K562 (cell line): ENCODE measurements around the gene ARHGAP33. TPM values are rescaled to one million over a fixed set of nuclear protein-coding genes. Genes with fewer than 3 reads are reported as not detected.

ENCODE experiments used
- ATF3 ChIP-seq, 2 experiments: fragments of 450-650 bp in 1 of 2; sonication (generic) in 1 of 2; formaldehyde crosslinking in 1 of 2; IDR thresholded peaks in 1 of 2; conservative IDR thresholded peaks in 1 of 2; 2 replicates each; pipeline versions ENCODE4 v1.6.1 to v1.8.1; 2016 to 2023; ENCODE audit warnings: mild to moderate bottlenecking in 2 of 2, moderate library complexity in 2 of 2, inconsistent platforms in 1 of 2, missing genetic modification reagents in 1 of 2
- CEBPG ChIP-seq, 3 experiments: fragments of 200-800 bp in 1 of 3; sonication (Bioruptor generic) in 1 of 3; sonication (generic) in 1 of 3; formaldehyde crosslinking in 1 of 3; IDR thresholded peaks in 2 of 3; conservative IDR thresholded peaks in 1 of 3; 2 replicates each; pipeline versions ENCODE4 v1.6.1 to v1.8.0; 2016 to 2022; ENCODE audit warnings: missing compliant biosample characterization in 2 of 3, missing genetic modification characterization in 2 of 3, mild to moderate bottlenecking in 1 of 3, missing genetic modification reagents in 1 of 3
- CREB5 ChIP-seq: fragments of 250-450 bp; sonication (Bioruptor Pico); IDR thresholded peaks from 2 replicates; pipeline ENCODE4 v1.5.0; 2020; ENCODE audit warnings: mild to moderate bottlenecking
- CXXC5 ChIP-seq: fragments of 250-450 bp; sonication (Bioruptor Pico); IDR thresholded peaks from 2 replicates; pipeline ENCODE4 v1.8.0; 2022; ENCODE audit warnings: inconsistent platforms, mild to moderate bottlenecking, moderate library complexity
- GABPB2 ChIP-seq: fragments of 250-450 bp; sonication (Bioruptor Pico); conservative IDR thresholded peaks from 2 replicates; pipeline ENCODE4 v1.5.1; 2021; ENCODE audit warnings: mild to moderate bottlenecking
- HDGF ChIP-seq: fragments of 450-650 bp; IDR thresholded peaks from 2 replicates; pipeline ENCODE4 v1.6.1; 2016
- HSF4 ChIP-seq: fragments of 250-450 bp; sonication (Bioruptor Pico); IDR thresholded peaks from 2 replicates; pipeline ENCODE4 v2.1.2; 2022; ENCODE audit warnings: mild to moderate bottlenecking, moderate library complexity, borderline replicate concordance
- JUND ChIP-seq, 2 experiments: IDR thresholded peaks; 2 replicates in 1 of 2; 3 replicates in 1 of 2; pipeline ENCODE4 v1.6.1; 2011; ENCODE audit warnings: borderline replicate concordance in 2 of 2, low read depth in 2 of 2, low read length in 2 of 2, improper control_type of control experiment in 1 of 2, missing biosample characterization in 1 of 2, missing genetic modification characterization in 1 of 2, missing genetic modification reagents in 1 of 2
- KDM2B ChIP-seq: fragments of 250-450 bp; sonication (Bioruptor Pico); IDR thresholded peaks from 2 replicates; pipeline ENCODE4 v1.8.0; 2021; ENCODE audit warnings: mild to moderate bottlenecking, moderate library complexity
- KDM5B ChIP-seq: fragments of 200-600 bp; sonication (generic); IDR thresholded peaks from 2 replicates; pipeline ENCODE4 v1.6.1; 2012; ENCODE audit warnings: low read depth, mild to moderate bottlenecking, moderate library complexity, low read length, control low read depth, inconsistent platforms; ENCODE audit not compliant: insufficient replicate concordance
- MYNN ChIP-seq, 2 experiments: sonication (generic); formaldehyde crosslinking in 1 of 2; IDR thresholded peaks; 2 replicates each; pipeline versions ENCODE4 v1.5.0 to v1.6.1; 2016 to 2020; ENCODE audit warnings: antibody characterized with exemption in 1 of 2, missing genetic modification reagents in 1 of 2
- NFIC ChIP-seq: fragments of 450-650 bp; IDR thresholded peaks from 2 replicates; pipeline ENCODE4 v1.6.1; 2017; ENCODE audit warnings: mild to moderate bottlenecking, inconsistent platforms
- NUFIP1 ChIP-seq: fragments of 450-650 bp; IDR thresholded peaks from 2 replicates; pipeline ENCODE4 v1.6.1; 2018; ENCODE audit not compliant: partially characterized antibody
- PML ChIP-seq: IDR thresholded peaks from 2 replicates; pipeline ENCODE4 v1.6.1; 2012; ENCODE audit warnings: low read length, inconsistent platforms
- SPI1 ChIP-seq: IDR thresholded peaks from 2 replicates; pipeline ENCODE4 v1.6.1; 2011; ENCODE audit warnings: low read depth, low read length, control low read depth, borderline replicate concordance
- TRIM25 ChIP-seq: fragments of 450-650 bp; IDR thresholded peaks from 2 replicates; pipeline ENCODE4 v1.7.0; 2016; ENCODE audit warnings: borderline replicate concordance
- ZBTB2 ChIP-seq: fragments of 450-650 bp; IDR thresholded peaks from 2 replicates; pipeline ENCODE4 v1.6.1; 2016; ENCODE audit warnings: antibody characterized with exemption
- ZFPM2 ChIP-seq: fragments of 250-450 bp; sonication (Bioruptor Pico); IDR thresholded peaks from 2 replicates; pipeline ENCODE4 v1.5.1; 2022; ENCODE audit warnings: mild to moderate bottlenecking
- ZNF134 ChIP-seq: fragments of 250-450 bp; sonication (Bioruptor Pico); conservative IDR thresholded peaks from 2 replicates; pipeline ENCODE4 v1.4.0; 2020
- ZNF239 ChIP-seq: fragments of 250-450 bp; sonication (Bioruptor Pico); IDR thresholded peaks from 2 replicates; pipeline ENCODE4 v1.4.0; 2020; ENCODE audit warnings: mild to moderate bottlenecking
- ZNF282 ChIP-seq: sonication (generic); formaldehyde crosslinking; IDR thresholded peaks from 2 replicates; pipeline ENCODE4 v1.8.1; 2023; ENCODE audit warnings: missing genetic modification reagents
- ZNF3 ChIP-seq: fragments of 250-450 bp; sonication (Bioruptor Pico); IDR thresholded peaks from 2 replicates; pipeline ENCODE4 v1.5.0; 2021; ENCODE audit warnings: mild to moderate bottlenecking, moderate library complexity
- polyA plus RNA-seq, 8 experiments: library from polyadenylated mRNA; depleted of rRNA in 4 of 8; stranded (reverse) in 5 of 8; unstranded in 3 of 8; fragments of >200 nt; fragmentation: Nextera tagmentation in 2 of 8; fragmentation: Illumina TruSeq in 1 of 8; extraction: Ambion mirVana in 2 of 8; extraction: Trizol in 1 of 8; gene quantifications; 2 replicates each; pipeline versions ENCODE4 v1.2.1 to v1.2.3, GENCODE V29; 2011 to 2014; ENCODE audit warnings: inconsistent platforms in 1 of 8, missing spikeins in 1 of 8
- total RNA-seq, 7 experiments: library from RNA; depleted of rRNA in 6 of 7; stranded (reverse); fragments of >200 nt in 6 of 7; fragmentation: Illumina TruSeq in 2 of 7; extraction: Trizol in 2 of 7; gene quantifications; 2 replicates each; pipeline versions ENCODE4 v1.2.1 to v1.2.3, GENCODE V29; 2011 to 2021; ENCODE audit warnings: low replicate concordance in 1 of 7

Gene ARHGAP33
- total and polyA plus RNA-seq, 9 of the 15 experiments (the other 6 are each of a cell fraction or from before 2014, with no cell fraction given): 0.06 to 26.6 (median 1.6) TPM; not detected in 1

GRCh38 chr19:35745328-35746086 is 29.9 kb upstream of the ARHGAP33 start, which contains the start of the genes PSENEN and U2AF1L4 (continued):
- no peak for TF ChIP-seq CREB5 (CRISPR knock-in tag)
- no peak for TF ChIP-seq GABPB2 (CRISPR knock-in tag)
- no peak for TF ChIP-seq ZNF282
- TF ChIP-seq KDM2B (CRISPR knock-in tag): no peak
- TF ChIP-seq ZNF239 (CRISPR knock-in tag): no peak
- TF ChIP-seq CEBPG (CRISPR knock-in tag; IDR thresholded peaks at IDR 0.05): peak; percentile 52; the same call in 1 of the 2 replicates
- TF ChIP-seq CEBPG (tag; conservative IDR thresholded peaks at IDR 0.05 in 1 of 2, IDR thresholded peaks at IDR 0.05 in 1 of 2): peak; percentile 51 to 87
- TF ChIP-seq NUFIP1: no peak
- TF ChIP-seq ZNF3: no peak
- TF ChIP-seq CXXC5 (CRISPR knock-in tag): peak; percentile 37
- no peak for TF ChIP-seq NFIC
- TF ChIP-seq ATF3 (IDR thresholded peaks at IDR 0.05): peak; percentile 87
- no peak for TF ChIP-seq ATF3 (CRISPR knock-in tag; conservative IDR thresholded peaks at IDR 0.05)
- no peak for TF ChIP-seq MYNN (IDR thresholded peaks at IDR 0.05)
- TF ChIP-seq MYNN (CRISPR knock-in tag; IDR thresholded peaks at IDR 0.05): no peak
- peak; percentile 46; the same call in 1 of the 2 replicates for TF ChIP-seq SPI1
- TF ChIP-seq TRIM25: no peak
- TF ChIP-seq HDGF: no peak
- no peak for TF ChIP-seq ZFPM2
- no peak for TF ChIP-seq ZNF134 (CRISPR knock-in tag)
- TF ChIP-seq ZBTB2: peak; percentile 94
- peak; percentile 85 for TF ChIP-seq JUND (IDR thresholded peaks at IDR 0.05; ENCODE audit: borderline replicate concordance, low read depth, low read length)
- peak; percentile 85; the same call in 1 of the 3 replicates for TF ChIP-seq JUND (tag; IDR thresholded peaks at IDR 0.05; ENCODE audit: borderline replicate concordance, low read depth, low read length)
- peak; percentile 10 for TF ChIP-seq KDM5B
- TF ChIP-seq PML: no peak
- TF ChIP-seq HSF4 (CRISPR knock-in tag): no peak
